Ishikawa (cell line): Measurements from ENCODE around the gene ZSWIM3.

Source experiments
- CREB1 ChIP-seq: IDR thresholded peaks from 2 replicates; pipeline ENCODE4 v1.6.1; 2012; ENCODE audit warnings: low read depth
- EGR1 ChIP-seq: IDR thresholded peaks from 2 replicates; pipeline ENCODE4 v1.6.1; 2012
- EP300 ChIP-seq: IDR thresholded peaks from 2 replicates; pipeline ENCODE4 v1.6.1; 2012; ENCODE audit warnings: borderline replicate concordance
- FOXM1 ChIP-seq: IDR thresholded peaks from 2 replicates; pipeline ENCODE4 v1.6.1; 2012; ENCODE audit warnings: low read depth, borderline replicate concordance
- MAX ChIP-seq: IDR thresholded peaks from 2 replicates; pipeline ENCODE4 v1.6.1; 2012
- RAD21 ChIP-seq: IDR thresholded peaks from 2 replicates; pipeline ENCODE4 v1.6.1; 2012; ENCODE audit warnings: low read depth
- TAF1 ChIP-seq: IDR thresholded peaks from 2 replicates; pipeline ENCODE4 v1.6.1; 2012; ENCODE audit warnings: low read depth, mild to moderate bottlenecking
- USF1 ChIP-seq: IDR thresholded peaks from 2 replicates; pipeline ENCODE4 v1.6.1; 2012
- ZBTB7A ChIP-seq: IDR thresholded peaks from 2 replicates; pipeline ENCODE4 v1.6.1; 2012; ENCODE audit warnings: low read depth

GRCh38 chr20:45867136-45867818 is 9.9 kb downstream of the ZSWIM3 start:
- TF ChIP-seq EP300 = no peak
- TF ChIP-seq EGR1 = no peak
- no peak for TF ChIP-seq ZBTB7A
- no peak for TF ChIP-seq USF1
- no peak for TF ChIP-seq RAD21
- TF ChIP-seq CREB1 = no peak
- no peak for TF ChIP-seq MAX
- no peak for TF ChIP-seq TAF1
- no peak for TF ChIP-seq FOXM1
